SK-N-SH (cell line): ENCODE results near the gene KRT26. TPM values are rescaled to one million over a fixed set of nuclear protein-coding genes. Genes with fewer than 3 reads are reported as not detected.
A peak's percentile ranks its signal among the peaks of the same experiment; 100 is the strongest.

Experiments
- CTCF ChIA-PET: fragments of 300-600, 350-600 bp; formaldehyde crosslinking; extraction: SDS; loops from one replicate; lab custom pipeline; 2021; lab: Yijun Ruan, JAX
- POLR2A ChIA-PET: fragments of 350-600 bp; sonication (Branson Sonifier 250); formaldehyde crosslinking; extraction: SDS; loops from one replicate; lab custom pipeline; 2020; ENCODE audit warnings: antibody characterized with exemption, inconsistent platforms; lab: Yijun Ruan, JAX
- DNase-seq: peaks from one replicate; pipeline ENCODE4 v3.0.0; 2012
- H2AFZ ChIP-seq: fragments of 200-600 bp; sonication (generic); 2 replicates; pipeline ENCODE4 v1.8.1; 2016; ENCODE audit warnings: antibody characterized with exemption, mild to moderate bottlenecking, low read depth
- H3F3A ChIP-seq: fragments of 200-600 bp; sonication (generic); replicated peaks from 2 replicates; pipeline ENCODE3; 2016; ENCODE audit warnings: antibody characterized with exemption, mild to moderate bottlenecking; ENCODE audit not compliant: insufficient read depth
- H3K27ac ChIP-seq, 2 experiments: fragments of 200-500 bp in 1 of 2; fragments of 200-600 bp in 1 of 2; sonication (Bioruptor generic) in 1 of 2; sonication (generic), shearing (Covaris generic) in 1 of 2; 2 replicates each; pipeline versions ENCODE4 v1.5.1 to v1.6.1; 2014 to 2016; ENCODE audit warnings: low read depth in 2 of 2, inconsistent platforms in 1 of 2, low read length in 1 of 2, mild to moderate bottlenecking in 1 of 2, mixed read lengths in 1 of 2
- H3K27me3 ChIP-seq: fragments of 200-600 bp; sonication (generic), shearing (Covaris generic); 2 replicates; pipeline ENCODE4 v1.6.1; 2016; ENCODE audit warnings: mixed run types; ENCODE audit not compliant: insufficient read depth
- H3K36me3 ChIP-seq, 2 experiments: fragments of 200-500 bp in 1 of 2; fragments of 200-600 bp in 1 of 2; sonication (Bioruptor generic) in 1 of 2; sonication (generic) in 1 of 2; replicated peaks in 1 of 2; 2 replicates each; pipeline versions ENCODE3 to v1.5.1; 2014 to 2016; ENCODE audit warnings: low read length in 1 of 2, mild to moderate bottlenecking in 1 of 2; ENCODE audit not compliant: insufficient read depth in 2 of 2, control insufficient read depth in 1 of 2
- H3K4me1 ChIP-seq, 2 experiments: fragments of 200-500 bp in 1 of 2; fragments of 200-600 bp in 1 of 2; sonication (Bioruptor generic) in 1 of 2; sonication (generic), shearing (Covaris generic) in 1 of 2; 2 replicates each; pipeline versions ENCODE4 v1.5.1 to v1.6.1; 2014 to 2016; ENCODE audit warnings: low read depth in 1 of 2, low read length in 1 of 2, mixed run types in 1 of 2; ENCODE audit not compliant: insufficient read depth in 2 of 2, control insufficient read depth in 1 of 2
- H3K4me2 ChIP-seq: fragments of 200-600 bp; sonication (generic), shearing (Covaris generic); 2 replicates; pipeline ENCODE4 v1.6.1; 2017; ENCODE audit warnings: mixed run types
- H3K4me3 ChIP-seq, 2 experiments: fragments of 200-500 bp in 1 of 2; fragments of 200-600 bp in 1 of 2; sonication (Bioruptor generic) in 1 of 2; sonication (generic), shearing (Covaris generic) in 1 of 2; 2 replicates each; pipeline versions ENCODE4 v1.5.1 to v1.8.1; 2014 to 2016; ENCODE audit warnings: low read depth in 2 of 2, inconsistent platforms in 1 of 2, low read length in 1 of 2, mild to moderate bottlenecking in 1 of 2, mixed read lengths in 1 of 2, moderate library complexity in 1 of 2
- H3K79me2 ChIP-seq: fragments of 200-600 bp; sonication (generic); 2 replicates; pipeline ENCODE4 v1.8.1; 2017; ENCODE audit warnings: mild to moderate bottlenecking; ENCODE audit not compliant: insufficient read depth
- H3K9ac ChIP-seq: fragments of 200-600 bp; sonication (generic); 2 replicates; pipeline ENCODE4 v1.6.1; 2017; ENCODE audit warnings: mixed run types
- H3K9me2 ChIP-seq: fragments of 200-600 bp; sonication (generic); 2 replicates; pipeline ENCODE4 v1.6.1; 2017; ENCODE audit warnings: mixed run types
- H3K9me3 ChIP-seq: fragments of 200-600 bp; sonication (generic); 2 replicates; pipeline ENCODE4 v1.6.1; 2017; ENCODE audit warnings: mixed run types, mild to moderate bottlenecking, moderate library complexity
- H4K20me1 ChIP-seq: fragments of 200-600 bp; sonication (generic); 2 replicates; pipeline ENCODE4 v1.6.1; 2017; ENCODE audit warnings: mild to moderate bottlenecking, mixed run types; ENCODE audit not compliant: insufficient read depth
- ELF1 ChIP-seq: IDR thresholded peaks from 2 replicates; pipeline ENCODE4 v1.4.0; 2012
- EZH2phosphoT487 ChIP-seq: fragments of 200-600 bp; sonication (generic); IDR thresholded peaks from 2 replicates; pipeline ENCODE4 v1.6.1; 2017; ENCODE audit warnings: low read depth, mixed run types, mild to moderate bottlenecking, antibody characterized with exemption, moderate library complexity, borderline replicate concordance
- FOXM1 ChIP-seq: IDR thresholded peaks from 2 replicates; pipeline ENCODE4 v1.4.0; 2012; ENCODE audit warnings: low read depth, mild to moderate bottlenecking
- IRF3 ChIP-seq: fragments of 150-350 bp; IDR thresholded peaks from 2 replicates; pipeline ENCODE4 v1.6.1; 2016; ENCODE audit warnings: mild to moderate bottlenecking, low read depth, low read length
- MEF2A ChIP-seq: IDR thresholded peaks from 2 replicates; pipeline ENCODE4 v1.4.0; 2012; ENCODE audit warnings: low read depth, borderline replicate concordance
- NRF1 ChIP-seq: IDR thresholded peaks from 2 replicates; pipeline ENCODE4 v1.6.1; 2012; ENCODE audit warnings: low read depth, mild to moderate bottlenecking, low read length
- POLR2AphosphoS5 ChIP-seq: IDR thresholded peaks from 2 replicates; pipeline ENCODE4 v1.6.1; 2012; ENCODE audit warnings: low read depth, low read length
- RFX5 ChIP-seq: IDR thresholded peaks from 2 replicates; pipeline ENCODE4 v1.6.1; 2012; ENCODE audit warnings: mild to moderate bottlenecking, improper control_type of control experiment, low read length
- RXRA ChIP-seq: IDR thresholded peaks from 2 replicates; pipeline ENCODE4 v1.4.0; 2012; ENCODE audit warnings: low read depth, mild to moderate bottlenecking, borderline replicate concordance
- SIN3A ChIP-seq: IDR thresholded peaks from 2 replicates; pipeline ENCODE4 v1.6.1; 2012; ENCODE audit warnings: low read depth, mild to moderate bottlenecking, low read length, moderate library complexity, borderline replicate concordance
- TAF1 ChIP-seq: IDR thresholded peaks from 2 replicates; pipeline ENCODE4 v1.6.1; 2012; ENCODE audit warnings: low read depth, mild to moderate bottlenecking, low read length, moderate library complexity, borderline replicate concordance
- TCF12 ChIP-seq: IDR thresholded peaks from 2 replicates; pipeline ENCODE4 v1.4.0; 2012
- TEAD4 ChIP-seq: IDR thresholded peaks from 2 replicates; pipeline ENCODE4 v1.4.0; 2012; ENCODE audit warnings: mild to moderate bottlenecking, borderline replicate concordance; ENCODE audit not compliant: insufficient read depth
- WGBS: methylation state at CpG from one replicate; pipeline ENCODE4 v1.1.6; 2017; ENCODE audit warnings: low lambda C conversion rate; 5-methylcytosine and 5-hydroxymethylcytosine counted together
- polyA plus RNA-seq, 3 experiments: library from polyadenylated mRNA; depleted of rRNA; stranded (reverse); fragments of >200 nt; gene quantifications; 2 replicates each; pipeline ENCODE4 v1.2.3, GENCODE V29; 2012
- TF ChIP-seq, protein P1 (sequence below): IDR thresholded peaks from 2 replicates; pipeline ENCODE4; 2012

KRT26 gene
- polyA plus RNA-seq, 1 of the 3 experiments (the other 2 are of a cell fraction) = not detected

DNA sequence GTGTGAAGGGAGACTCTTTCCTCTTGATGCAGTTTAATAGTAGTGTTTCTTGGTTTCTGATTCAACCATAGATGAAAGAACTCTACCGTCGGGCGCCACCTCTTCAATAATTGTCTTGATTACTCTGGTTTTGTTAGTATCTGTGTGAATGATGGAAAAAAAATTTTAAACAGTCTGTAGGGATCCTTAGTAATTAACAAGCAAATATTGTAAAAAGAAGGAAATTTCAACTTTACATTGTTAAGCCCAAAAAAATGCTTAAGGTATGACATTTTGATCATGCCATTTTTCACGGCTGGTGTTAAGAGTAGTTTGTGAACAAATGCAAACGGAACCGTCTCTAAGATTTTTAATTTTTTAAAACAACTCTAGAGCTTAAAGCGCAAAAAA is 46.3 kb upstream of the KRT26 start:
- Histone ChIP-seq H3K27ac (peak overlapping the region; percentile 79 to 81), H3K9ac (peak overlapping the region; percentile 66), H3K4me1 (no peaks in the 10 kb centered on the region; a peak in 1 of 4 replicates), H3K27me3 (no peaks in the 10 kb centered on the region), H4K20me1 (no peaks in the 10 kb centered on the region), H3K4me2 (peak overlapping the region; percentile 68), H3K79me2 (no peaks in the 10 kb centered on the region; the same call in none of the 2 replicates), H3K36me3 (peaks cover 12 to 15% of the 10 kb centered on the region in 2 experiments), H3K4me3 (peak overlapping the region; percentile 67 to 81), H2AFZ (peak overlapping the region; percentile 83), H3K9me3 (no peaks in the 10 kb centered on the region), H3F3A (peaks cover 35% of the 10 kb centered on the region), H3K9me2 (no peaks in the 10 kb centered on the region)
- ChIA-PET CTCF (interaction anchor here (0.9 to 2.0 kb wide), 5 partner anchors 15 to 844 kb away, joined by 3 to 9 read pairs (median 3); no protein-coding TSS in a partner anchor), POLR2A (interaction anchor here (0.6 to 1.2 kb wide), 3 partner anchors 125 to 866 kb away, joined by 3 to 4 read pairs (median 3); no protein-coding TSS in a partner anchor)
- TF ChIP-seq SIN3A (no peak), TAF1 (no peak), FOXM1 (no peak), NRF1 (no peak), TEAD4 (no peak)
- TF ChIP-seq, protein P1, sequence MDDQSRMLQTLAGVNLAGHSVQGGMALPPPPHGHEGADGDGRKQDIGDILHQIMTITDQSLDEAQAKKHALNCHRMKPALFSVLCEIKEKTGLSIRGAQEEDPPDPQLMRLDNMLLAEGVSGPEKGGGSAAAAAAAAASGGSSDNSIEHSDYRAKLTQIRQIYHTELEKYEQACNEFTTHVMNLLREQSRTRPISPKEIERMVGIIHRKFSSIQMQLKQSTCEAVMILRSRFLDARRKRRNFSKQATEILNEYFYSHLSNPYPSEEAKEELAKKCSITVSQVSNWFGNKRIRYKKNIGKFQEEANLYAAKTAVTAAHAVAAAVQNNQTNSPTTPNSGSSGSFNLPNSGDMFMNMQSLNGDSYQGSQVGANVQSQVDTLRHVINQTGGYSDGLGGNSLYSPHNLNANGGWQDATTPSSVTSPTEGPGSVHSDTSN = no peak
- DNase-seq = no peak
- WGBS = 3% methylated on average over 7 of the region's 7 CpGs

- Histone ChIP-seq H3K4me1 (no peaks in the 10 kb centered on the region; a peak in 1 of 4 replicates), H3K4me2 (no peak overlapping the region), H3K27ac (no peak overlapping the region), H3K9me2 (no peaks in the 10 kb centered on the region), H3K9me3 (no peaks in the 10 kb centered on the region), H3K4me3 (no peak overlapping the region; a peak in 1 of 4 replicates), H4K20me1 (no peaks in the 10 kb centered on the region), H3K79me2 (no peaks in the 10 kb centered on the region; the same call in none of the 2 replicates), H3K9ac (no peak overlapping the region), H3K27me3 (peaks cover 8% of the 10 kb centered on the region; the same call in 1 of the 2 replicates), H3K36me3 (peaks cover 12 to 15% of the 10 kb centered on the region in 2 experiments), H3F3A (peaks cover 35% of the 10 kb centered on the region), H2AFZ (no peak overlapping the region)
- 93% methylated on average over 4 of the region's 4 CpGs for WGBS
- POLR2A ChIA-PET = no interaction called here
- DNase-seq = no peak
- TF ChIP-seq ELF1 (no peak), POLR2AphosphoS5 (0 out of 2 replicates have a peak, but pooled peaks have one; percentile 26)
- TF ChIP-seq, all 33 proteins: peak for 1
- CTCF ChIA-PET = interaction anchor here (0.6 to 2.0 kb wide), 4 partner anchors 13 to 846 kb away, joined by 3 to 9 read pairs (median 3); no protein-coding TSS in a partner anchor
Observed at GRCh38 chr17:40817103-40817682, 45.2 kb upstream of the KRT26 start.

GRCh38 chr17:40816569-40816968 is 44.6 kb upstream of the KRT26 start:
- no peak for DNase-seq
- Histone ChIP-seq H3K9me3 (no peaks in the 10 kb centered on the region), H2AFZ (no peak overlapping the region), H3K9me2 (no peaks in the 10 kb centered on the region), H3K27ac (no peak overlapping the region), H3K27me3 (peaks cover 10% of the 10 kb centered on the region; the same call in 1 of the 2 replicates), H3K9ac (no peak overlapping the region), H3K4me1 (no peaks in the 10 kb centered on the region; a peak in 1 of 4 replicates), H3K4me2 (no peak overlapping the region), H3K4me3 (no peak overlapping the region), H3K36me3 (peaks cover 12 to 15% of the 10 kb centered on the region in 2 experiments), H3F3A (peaks cover 35% of the 10 kb centered on the region), H4K20me1 (no peaks in the 10 kb centered on the region), H3K79me2 (no peaks in the 10 kb centered on the region; the same call in none of the 2 replicates)
- ChIA-PET POLR2A (no interaction called here), CTCF (interaction anchor here (0.6 to 1.8 kb wide), 3 partner anchors 13 to 110 kb away, joined by 3 to 6 read pairs (median 3); no protein-coding TSS in a partner anchor)
- 89% methylated on average over 3 of the region's 3 CpGs for WGBS
- TF ChIP-seq RXRA (no peak), SIN3A (no peak), ELF1 (no peak), TCF12 (no peak), EZH2phosphoT487 (no peak), RFX5 (no peak), IRF3 (no peak), MEF2A (no peak), TEAD4 (no peak), FOXM1 (no peak)
- TF ChIP-seq, protein P1 = no peak
